Measurements from ENCODE around the gene PRSS23.
"Not testable (repeated sequence)": the region's sequence is repeated elsewhere in the genome, so short reads cannot be mapped to it uniquely, and the experiment has no call there.

The PRSS23 gene

GRCh38 chr11:86815726-86816125, 15.4 kb downstream of the PRSS23 start:
- no peak for DNase-seq

GRCh38 chr11:86816251-86816726, 15.9 kb downstream of the PRSS23 start:
- DNase-seq: no peak

- DNase-seq: peak; percentile 66
Observed at GRCh38 chr11:86818462-86819192, 18.3 kb downstream of the PRSS23 start.

GRCh38 chr11:86824139-86824538, 23.8 kb downstream of the PRSS23 start:
- not testable (repeated sequence) for DNase-seq

GRCh38 chr11:86834376-86834775, 34.0 kb downstream of the PRSS23 start:
- not testable (repeated sequence) for DNase-seq

- not testable (repeated sequence) for DNase-seq
Observed at GRCh38 chr11:86844762-86845508, 44.6 kb downstream of the PRSS23 start.

- no peak for DNase-seq
Observed at GRCh38 chr11:86848132-86848531, 47.8 kb downstream of the PRSS23 start.

- no peak for DNase-seq
Observed at GRCh38 chr11:86849679-86850078, 49.3 kb downstream of the PRSS23 start.
